Fibroblast of gingiva (primary cell): Measurements from ENCODE around the gene POLR2J3.
"Not testable (repeated sequence)": the region's sequence is repeated elsewhere in the genome, so short reads cannot be mapped to it uniquely, and the experiment has no call there.

Experiments used
- DNase-seq: peaks from one replicate; pipeline ENCODE4 v3.0.0-alpha.2; 2011; ENCODE audit warnings: low read depth

POLR2J3 gene

DNA sequence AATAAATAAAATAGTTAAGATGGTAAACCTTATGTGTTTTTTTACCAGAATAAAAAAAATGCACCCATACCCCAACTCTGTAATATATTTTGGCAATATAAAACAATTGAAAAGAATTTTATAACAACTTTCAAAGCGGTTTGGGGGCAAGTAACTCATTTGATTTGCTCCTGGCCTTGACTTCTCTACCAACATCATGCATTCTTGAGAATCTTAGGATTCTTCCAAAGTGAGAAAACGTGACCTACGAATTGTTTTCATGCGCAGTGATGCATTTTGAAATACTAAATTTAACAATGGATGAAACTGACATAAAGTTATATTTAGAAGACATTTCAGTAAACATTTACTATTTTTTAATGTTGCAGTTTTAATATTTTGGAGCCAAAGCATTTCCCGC lies 51.6 kb downstream of the POLR2J3 start:
- not testable (repeated sequence) for DNase-seq

DNA sequence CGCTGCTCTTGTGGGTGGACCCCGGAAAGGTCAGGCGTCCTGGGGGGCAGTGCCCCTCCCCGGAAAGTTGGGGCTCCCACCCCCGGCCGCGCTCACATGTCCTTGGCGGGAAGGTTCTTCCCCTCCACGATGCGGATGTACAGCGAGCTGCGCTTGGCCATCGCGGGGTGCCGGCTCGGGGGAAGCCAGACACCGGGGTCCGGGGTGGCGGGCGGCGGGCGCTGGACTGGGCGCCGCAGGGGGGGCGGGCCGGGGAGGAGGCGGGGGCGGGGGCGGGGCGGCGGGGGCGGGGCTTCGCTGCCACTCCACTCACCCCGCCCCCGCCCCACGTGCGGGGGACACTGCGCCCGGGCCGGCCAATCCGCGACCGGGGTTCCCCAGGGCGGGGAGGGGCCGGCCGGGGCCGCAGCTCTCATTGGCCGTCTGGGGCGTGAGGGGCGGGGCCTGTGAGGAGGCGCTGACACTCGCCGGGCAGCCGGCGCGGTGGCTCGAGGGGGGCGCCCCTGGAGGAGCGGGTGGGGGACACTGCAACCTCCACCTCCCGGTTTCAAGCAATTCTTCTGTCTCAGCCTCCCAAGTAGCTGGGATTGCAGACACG lies 54.7 kb downstream of the POLR2J3 start, which contains the start of gene RASA4B:
TSS of gene RASA4B (minus strand) at position 228 of the 598 bp plus-strand sequence. CDS start at position 161, 67 bp downstream.
- not testable (repeated sequence) for DNase-seq
